AG09309 (cell line): ENCODE results near the gene OR2B2.
A peak's percentile ranks its signal among the peaks of the same experiment; 100 is the strongest.

Experiments
- DNase-seq: peaks from one replicate; pipeline ENCODE4 v3.0.0-alpha.2; 2010; ENCODE audit warnings: low read depth
- H3K4me3 ChIP-seq: 2 replicates; pipeline ENCODE4 v1.5.1; 2011; ENCODE audit warnings: mild to moderate bottlenecking, low read depth, low read length, moderate library complexity; ENCODE audit not compliant: control insufficient read depth
- TF ChIP-seq, protein P1 (sequence below): IDR thresholded peaks from 2 replicates; pipeline ENCODE4 v1.5.1; 2011; ENCODE audit warnings: mild to moderate bottlenecking, low read depth, low read length, inconsistent platforms; ENCODE audit not compliant: insufficient read depth, control insufficient read depth; ENCODE audit errors: missing control alignments

The OR2B2 gene

GRCh38 chr6:27873021-27873940, 38.9 kb downstream of the OR2B2 start:
- TF ChIP-seq, protein P1, sequence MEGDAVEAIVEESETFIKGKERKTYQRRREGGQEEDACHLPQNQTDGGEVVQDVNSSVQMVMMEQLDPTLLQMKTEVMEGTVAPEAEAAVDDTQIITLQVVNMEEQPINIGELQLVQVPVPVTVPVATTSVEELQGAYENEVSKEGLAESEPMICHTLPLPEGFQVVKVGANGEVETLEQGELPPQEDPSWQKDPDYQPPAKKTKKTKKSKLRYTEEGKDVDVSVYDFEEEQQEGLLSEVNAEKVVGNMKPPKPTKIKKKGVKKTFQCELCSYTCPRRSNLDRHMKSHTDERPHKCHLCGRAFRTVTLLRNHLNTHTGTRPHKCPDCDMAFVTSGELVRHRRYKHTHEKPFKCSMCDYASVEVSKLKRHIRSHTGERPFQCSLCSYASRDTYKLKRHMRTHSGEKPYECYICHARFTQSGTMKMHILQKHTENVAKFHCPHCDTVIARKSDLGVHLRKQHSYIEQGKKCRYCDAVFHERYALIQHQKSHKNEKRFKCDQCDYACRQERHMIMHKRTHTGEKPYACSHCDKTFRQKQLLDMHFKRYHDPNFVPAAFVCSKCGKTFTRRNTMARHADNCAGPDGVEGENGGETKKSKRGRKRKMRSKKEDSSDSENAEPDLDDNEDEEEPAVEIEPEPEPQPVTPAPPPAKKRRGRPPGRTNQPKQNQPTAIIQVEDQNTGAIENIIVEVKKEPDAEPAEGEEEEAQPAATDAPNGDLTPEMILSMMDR: no peak
- DNase-seq: no peak
- H3K4me3 ChIP-seq: peak overlapping the region; percentile 53

GRCh38 chr6:27872642-27873020, 39.6 kb downstream of the OR2B2 start:
- TF ChIP-seq, protein P1: no peak
- DNase-seq: no peak
- H3K4me3 ChIP-seq: peak overlapping the region; percentile 53

DNA sequence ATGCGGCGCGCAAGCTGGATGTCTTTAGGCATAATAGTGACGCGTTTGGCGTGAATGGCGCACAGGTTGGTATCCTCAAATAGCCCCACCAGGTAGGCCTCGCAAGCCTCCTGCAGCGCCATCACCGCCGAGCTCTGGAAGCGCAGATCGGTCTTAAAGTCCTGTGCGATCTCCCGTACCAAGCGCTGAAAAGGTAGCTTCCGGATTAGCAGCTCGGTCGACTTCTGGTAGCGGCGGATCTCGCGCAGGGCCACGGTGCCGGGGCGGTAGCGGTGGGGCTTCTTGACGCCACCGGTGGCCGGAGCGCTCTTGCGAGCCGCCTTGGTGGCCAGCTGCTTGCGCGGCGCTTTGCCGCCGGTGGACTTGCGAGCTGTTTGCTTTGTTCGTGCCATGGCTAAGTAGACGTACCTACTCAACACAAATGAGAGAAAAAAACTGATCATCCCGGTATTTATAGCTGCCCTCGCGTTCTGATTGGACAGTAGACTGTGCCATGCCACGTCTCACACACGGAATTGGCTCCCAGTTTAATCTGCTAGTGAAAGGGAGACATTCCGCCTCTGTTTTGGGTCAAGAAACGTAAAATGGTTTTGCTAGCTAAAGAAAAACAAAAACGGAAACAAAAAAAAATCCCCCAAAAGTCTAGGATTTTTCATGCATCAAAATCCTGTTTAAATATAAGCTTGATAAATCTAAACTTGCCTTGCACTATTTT, 40.1 kb downstream of the OR2B2 start:
- H3K4me3 ChIP-seq: peak overlapping the region; percentile 53
- TF ChIP-seq, protein P1: peak; percentile 21
- DNase-seq: peak; percentile 88

GRCh38 chr6:27870291-27870870, 41.8 kb downstream of the OR2B2 start:
- TF ChIP-seq, protein P1: no peak
- H3K4me3 ChIP-seq: no peak overlapping the region
- no peak for DNase-seq

DNA sequence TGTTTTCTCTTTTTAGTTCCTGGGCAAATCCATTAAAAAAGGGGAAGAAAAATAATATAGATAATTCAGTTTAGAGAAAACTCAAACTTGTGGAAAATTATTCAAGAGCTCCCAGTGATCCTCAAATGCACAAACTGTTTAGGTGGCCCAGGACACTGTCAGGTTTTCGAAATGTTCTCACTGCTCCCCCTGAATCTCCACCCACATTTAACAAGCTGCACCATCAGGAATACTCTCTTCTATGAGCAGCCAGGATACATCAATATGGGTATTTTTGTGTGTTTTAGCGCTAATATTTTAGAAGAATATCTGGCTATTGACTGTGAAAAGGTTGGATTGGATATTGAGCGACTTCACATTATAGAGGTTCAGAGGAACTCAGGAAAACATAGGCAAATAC, 43.9 kb downstream of the OR2B2 start:
- no peak for DNase-seq
- H3K4me3 ChIP-seq: no peak overlapping the region
- TF ChIP-seq, protein P1: no peak

DNA sequence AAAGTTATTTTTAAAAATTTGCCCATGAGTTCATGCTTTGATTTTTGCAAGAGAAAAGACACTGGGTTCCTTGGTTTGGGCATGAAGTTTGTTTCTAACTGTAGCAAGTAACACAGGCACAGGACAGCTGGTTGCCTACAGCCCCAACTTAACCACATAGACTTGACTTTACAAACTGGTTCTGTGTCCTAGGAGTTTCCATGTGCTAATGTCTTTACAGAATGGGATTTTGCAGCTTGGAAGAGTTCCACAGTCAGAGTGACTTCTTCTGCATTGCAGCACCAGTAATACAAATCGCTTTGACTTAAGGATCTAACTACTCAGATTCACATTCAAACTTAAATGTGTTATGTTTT, 44.3 kb downstream of the OR2B2 start:
- TF ChIP-seq, protein P1: no peak
- DNase-seq: no peak
- no peak overlapping the region for H3K4me3 ChIP-seq
